K562 treated with DMSO at 1 percent for 24 hours (cell line): ENCODE measurements around the gene SLC2A3. TPM values are rescaled to one million over a fixed set of nuclear protein-coding genes. Genes with fewer than 3 reads are reported as not detected.

Experiments used
- total RNA-seq: library from RNA; unstranded; fragments of 300-600 nt; gene quantifications from 2 replicates; pipeline ENCODE4 v1.2.3, GENCODE V29; 2022; ENCODE audit warnings: low read depth; ENCODE audit not compliant: insufficient read depth

SLC2A3 gene
- total RNA-seq: 55.8 and 68.6 TPM in 2 replicates

DNA sequence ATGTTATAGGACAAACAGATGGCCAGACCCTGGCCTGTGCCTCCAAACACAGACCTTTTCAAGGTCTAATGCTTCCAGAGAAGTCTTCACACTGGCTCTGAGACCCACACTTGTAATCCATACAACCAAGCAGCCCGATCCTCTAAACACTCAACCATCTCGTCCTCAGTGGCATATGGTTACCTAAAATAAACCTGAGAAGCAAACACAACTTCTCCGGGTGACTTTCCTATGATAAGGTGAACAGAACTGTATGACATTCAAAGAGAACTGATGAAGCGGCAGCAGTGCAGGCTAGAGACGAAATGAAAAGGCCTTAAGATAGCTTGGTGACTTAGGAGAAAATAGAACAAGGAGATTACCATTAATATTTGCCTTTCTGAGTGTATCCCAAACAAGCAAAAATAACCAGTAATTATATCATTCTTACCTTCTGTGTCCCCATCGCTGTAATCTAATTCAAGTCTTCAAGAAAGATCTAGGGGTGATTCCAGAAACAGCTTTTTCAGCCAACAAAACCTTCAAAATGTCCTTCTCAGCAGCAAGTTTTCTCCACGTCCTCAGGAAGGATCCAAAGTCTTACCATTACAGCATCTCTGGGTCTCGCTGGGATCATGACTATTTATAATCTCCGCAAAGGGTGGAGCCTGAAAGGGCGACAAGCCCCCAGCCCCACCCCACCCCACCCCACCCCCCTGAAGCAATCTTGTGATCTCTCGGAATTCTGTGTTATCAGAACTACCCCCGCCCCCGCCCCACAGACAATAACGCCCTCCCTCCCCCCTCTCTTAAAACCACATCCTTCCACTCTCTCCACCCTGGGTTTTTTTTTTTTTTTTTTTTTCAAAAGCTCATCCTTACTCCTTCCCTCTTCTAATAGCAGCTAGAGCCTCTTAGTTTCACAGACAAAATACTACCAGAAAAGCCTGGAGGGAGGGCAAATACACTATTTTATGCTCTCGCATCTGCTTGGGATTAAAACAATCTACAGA, at the start of gene SLC2A3:
TSS of gene SLC2A3 (minus strand) at position 598 of the 992 bp plus-strand sequence. CDS start at position 445, 153 bp downstream.

DNA sequence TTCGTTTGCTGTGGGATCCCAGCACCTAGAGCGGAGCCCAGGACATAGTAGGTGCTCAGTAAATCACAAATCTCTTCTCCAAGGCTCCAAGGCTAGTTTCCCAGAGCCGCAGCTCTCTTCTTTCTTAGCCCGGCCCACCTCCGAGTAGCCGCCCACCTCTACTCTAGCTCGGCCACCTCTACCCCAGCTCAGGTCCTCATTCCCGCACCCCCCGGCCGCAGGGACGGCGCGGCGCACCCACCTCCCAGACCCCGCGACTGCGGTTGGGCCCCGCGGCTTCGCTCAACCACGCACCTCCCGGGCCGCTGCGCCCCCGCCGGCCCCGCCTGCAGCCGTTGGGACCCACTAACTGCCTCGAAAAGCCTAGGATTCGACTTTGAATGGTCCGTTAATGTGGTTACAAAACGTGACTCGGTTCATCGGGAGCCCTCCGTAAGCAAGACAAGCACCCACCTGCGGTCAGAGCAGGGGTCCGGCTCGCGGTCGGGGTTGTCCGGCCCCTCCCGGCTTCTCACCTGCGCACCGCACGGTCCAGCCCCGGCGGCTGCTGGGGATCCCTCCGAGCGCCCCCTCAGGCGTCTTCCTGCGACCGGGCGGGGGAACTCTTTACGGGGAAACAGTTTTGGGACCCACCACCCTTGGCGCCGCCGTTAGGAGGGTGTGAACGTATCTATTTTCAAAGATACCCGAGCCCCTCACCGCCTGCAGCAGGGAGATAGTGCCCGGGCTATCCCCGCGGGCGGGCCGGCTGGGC, 63.2 kb downstream of the SLC2A3 start, which contains the start of gene SLC2A14:
TSS of gene SLC2A14 (minus strand) at position 350 of the 754 bp plus-strand sequence. CDS start 3,035 bp downstream, outside the sequence.

Other genes with a start within 250 kb of the SLC2A3 start
- not detected in 2 replicates for gene GDF3, start 240.4 kb downstream of the SLC2A3 start, total RNA-seq
- gene DPPA3, start 224.8 kb downstream of the SLC2A3 start, total RNA-seq: not detected in 2 replicates
- not detected in 2 replicates for gene CLEC4C, start 188.8 kb downstream of the SLC2A3 start, total RNA-seq
- gene NANOGNB, start 171.0 kb downstream of the SLC2A3 start, total RNA-seq: not detected in 2 replicates
- not detected in 2 replicates for gene NANOG, start 146.8 kb downstream of the SLC2A3 start, total RNA-seq
- gene SLC2A14, start 63.3 kb downstream of the SLC2A3 start, total RNA-seq: 0.90 and 0.97 TPM in 2 replicates
- 5.2 and 5.5 TPM in 2 replicates for gene FOXJ2, start 96.5 kb upstream of the SLC2A3 start, total RNA-seq
- gene C3AR1, start 130.2 kb upstream of the SLC2A3 start, total RNA-seq: 1.9 TPM in 2 replicates
- gene NECAP1, start 146.1 kb upstream of the SLC2A3 start, total RNA-seq: 11.9 and 15.3 TPM in 2 replicates
- not detected in 2 replicates for gene CLEC4A, start 187.4 kb upstream of the SLC2A3 start, total RNA-seq
- gene ZNF705A, start 220.8 kb upstream of the SLC2A3 start, total RNA-seq: not detected in 2 replicates